Middle frontal gyrus (tissue), 1 donor: Measurements from ENCODE around the gene APOL6.

Experiments
- DNase-seq: peaks from one replicate; pipeline ENCODE4 v3.0.0-alpha.2; 2015; ENCODE audit warnings: low spot score; ENCODE audit errors: extremely low spot score

The APOL6 gene, protein sequence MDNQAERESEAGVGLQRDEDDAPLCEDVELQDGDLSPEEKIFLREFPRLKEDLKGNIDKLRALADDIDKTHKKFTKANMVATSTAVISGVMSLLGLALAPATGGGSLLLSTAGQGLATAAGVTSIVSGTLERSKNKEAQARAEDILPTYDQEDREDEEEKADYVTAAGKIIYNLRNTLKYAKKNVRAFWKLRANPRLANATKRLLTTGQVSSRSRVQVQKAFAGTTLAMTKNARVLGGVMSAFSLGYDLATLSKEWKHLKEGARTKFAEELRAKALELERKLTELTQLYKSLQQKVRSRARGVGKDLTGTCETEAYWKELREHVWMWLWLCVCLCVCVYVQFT

DNA sequence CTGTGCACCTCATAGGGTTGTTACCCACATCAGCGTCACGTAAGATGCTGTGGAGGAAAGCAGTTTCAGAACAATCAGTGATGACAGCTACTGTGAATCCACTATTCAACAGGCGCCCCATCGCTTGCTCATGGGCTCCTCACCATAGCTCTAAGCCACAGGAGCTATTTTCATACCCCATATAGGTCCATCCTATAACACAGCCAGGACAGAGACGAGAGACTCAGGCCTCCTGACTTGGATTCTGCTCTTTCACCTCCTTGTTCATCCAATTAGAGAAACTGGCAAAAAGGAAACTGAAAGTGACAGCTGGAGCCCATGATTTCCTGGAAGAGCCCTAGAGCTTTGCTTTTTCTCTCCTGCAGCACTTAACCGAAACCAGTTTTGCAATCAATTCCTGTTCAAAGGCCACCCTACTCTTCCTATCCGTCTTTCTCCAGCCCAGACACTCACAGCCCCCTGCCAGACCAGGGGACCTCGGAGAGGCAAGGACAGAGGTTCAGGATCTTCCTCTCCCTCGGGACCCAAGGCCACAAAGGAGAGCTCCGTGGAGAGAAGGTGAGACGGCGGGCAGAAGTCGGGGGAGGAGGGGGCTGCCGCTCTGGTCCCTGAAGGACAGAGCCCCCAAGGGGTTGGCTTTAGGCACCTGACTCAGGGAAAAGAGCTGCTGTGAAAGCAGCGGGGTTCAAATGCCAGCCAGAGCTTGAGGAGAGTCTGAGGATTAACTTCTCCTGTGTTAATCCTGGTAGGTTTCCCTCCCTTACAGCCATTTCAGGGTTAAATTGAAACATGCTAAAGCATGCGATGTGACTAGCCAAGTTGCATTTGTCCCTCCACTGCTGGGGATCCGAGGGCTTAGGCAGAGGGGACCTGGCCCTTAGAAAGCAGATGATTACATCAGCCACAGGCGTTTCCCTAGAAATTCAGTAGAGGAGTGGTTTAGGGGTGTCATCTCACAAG is at the start of gene APOL6:
TSS of gene APOL6 (plus strand) at position 381 of the 960 bp plus-strand sequence. CDS start 7,980 bp downstream, outside the sequence.
- DNase-seq = no peak

DNA sequence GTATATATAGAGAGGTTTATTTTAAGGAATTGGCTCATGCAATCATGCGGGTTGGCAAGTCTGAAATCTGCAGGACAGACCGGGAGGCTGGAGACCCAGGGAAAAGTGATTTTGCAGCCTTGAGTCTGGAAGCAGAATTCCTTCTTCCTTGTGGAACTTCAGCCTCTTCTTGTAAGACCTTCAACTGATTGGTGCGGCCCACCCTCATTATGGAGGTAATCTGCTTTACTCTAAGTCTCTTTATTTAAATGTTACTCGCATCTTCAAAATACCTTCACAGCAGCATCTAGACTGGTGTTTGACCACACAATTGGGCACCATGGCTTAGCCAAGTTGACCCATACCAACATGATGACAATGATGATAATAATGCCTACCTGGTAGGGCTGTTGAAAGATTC is 48.9 kb upstream of the APOL6 start:
- DNase-seq = no peak

DNA sequence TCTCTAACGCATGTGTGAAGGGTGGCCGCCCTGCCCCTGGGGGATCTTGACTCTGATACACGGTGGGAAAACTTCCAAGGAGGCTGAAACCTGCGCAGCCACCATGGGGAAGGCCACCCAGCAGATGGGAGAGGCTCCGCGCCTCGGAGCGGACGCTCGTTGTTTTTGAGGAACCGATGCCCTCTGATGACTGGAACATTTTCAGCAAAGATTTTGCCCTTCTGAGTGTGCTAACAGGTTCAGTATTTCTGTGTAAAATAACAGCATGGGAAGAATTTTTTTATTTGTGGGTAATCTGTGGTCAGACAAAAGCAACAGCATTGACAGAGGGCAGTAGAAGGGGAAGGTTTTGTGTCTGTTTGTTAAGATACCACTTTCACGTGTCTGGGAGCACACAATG is 47.8 kb upstream of the APOL6 start:
- no peak for DNase-seq

DNA sequence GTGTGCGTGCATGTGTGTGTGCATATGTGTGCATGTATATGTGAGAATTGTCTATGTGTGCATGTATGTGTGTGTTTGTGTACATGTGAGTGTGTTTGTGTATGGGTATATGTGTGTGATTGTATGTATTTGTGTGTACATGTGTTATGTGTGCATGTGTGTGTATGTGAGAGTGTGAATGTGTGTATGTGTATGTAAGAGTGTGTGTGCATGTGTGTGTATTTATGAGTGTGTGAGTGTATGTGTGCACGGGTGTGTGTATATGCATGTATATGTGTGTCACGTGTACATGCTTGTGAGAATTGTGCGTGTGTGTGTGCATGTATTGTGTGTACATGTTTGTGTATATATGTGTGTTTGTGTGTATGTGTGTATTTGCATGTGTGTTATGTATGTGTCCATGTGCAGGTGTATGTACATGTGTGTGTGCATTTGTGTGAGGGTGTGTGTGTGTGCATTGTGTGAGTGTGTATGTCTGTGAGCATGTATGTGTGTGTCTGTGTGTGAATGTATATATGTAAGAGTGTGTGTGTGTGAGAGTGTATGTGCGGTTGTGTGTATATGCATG is 47.1 kb upstream of the APOL6 start:
- DNase-seq = no peak

DNA sequence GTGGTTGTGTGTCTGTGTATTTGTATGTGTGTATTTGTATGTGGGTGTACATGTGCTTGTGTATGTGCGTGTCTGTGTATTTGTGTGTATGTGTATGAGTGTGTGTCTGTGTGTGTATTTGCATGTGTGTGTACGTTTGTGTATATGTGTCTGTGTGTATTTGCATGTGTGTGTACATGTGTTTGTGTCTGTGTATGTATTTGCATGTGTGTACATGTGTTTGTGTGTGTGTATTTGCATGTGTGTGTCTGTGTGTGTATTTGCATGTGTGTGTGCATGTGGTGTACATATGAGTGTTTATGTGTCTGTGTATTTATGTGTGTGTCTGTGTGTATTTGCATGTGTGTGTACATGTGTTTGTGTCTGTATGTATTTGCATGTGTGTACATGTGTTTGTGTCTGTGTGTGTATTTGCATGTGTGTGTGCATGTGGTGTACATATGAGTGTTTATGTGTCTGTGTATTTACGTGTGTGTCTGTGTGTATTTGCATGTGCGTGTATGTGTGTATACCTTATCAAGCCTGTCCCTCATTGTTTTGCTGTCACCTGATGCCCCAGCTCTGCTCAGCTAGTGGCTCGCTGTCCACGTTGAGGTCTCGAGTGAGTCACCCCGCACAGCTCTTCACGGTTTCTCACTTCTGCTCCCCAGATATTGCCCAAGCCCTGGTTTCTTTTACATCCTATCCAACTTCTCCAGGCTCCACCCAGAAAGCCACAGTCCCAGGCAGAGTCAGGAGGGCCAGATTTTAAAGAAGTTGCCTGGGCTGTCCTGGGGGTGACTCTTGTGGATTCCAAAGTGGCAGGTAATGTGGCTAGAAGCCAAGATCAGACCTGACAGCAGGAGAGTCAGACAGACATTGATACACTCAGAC is 46.3 kb upstream of the APOL6 start:
- no peak for DNase-seq

DNA sequence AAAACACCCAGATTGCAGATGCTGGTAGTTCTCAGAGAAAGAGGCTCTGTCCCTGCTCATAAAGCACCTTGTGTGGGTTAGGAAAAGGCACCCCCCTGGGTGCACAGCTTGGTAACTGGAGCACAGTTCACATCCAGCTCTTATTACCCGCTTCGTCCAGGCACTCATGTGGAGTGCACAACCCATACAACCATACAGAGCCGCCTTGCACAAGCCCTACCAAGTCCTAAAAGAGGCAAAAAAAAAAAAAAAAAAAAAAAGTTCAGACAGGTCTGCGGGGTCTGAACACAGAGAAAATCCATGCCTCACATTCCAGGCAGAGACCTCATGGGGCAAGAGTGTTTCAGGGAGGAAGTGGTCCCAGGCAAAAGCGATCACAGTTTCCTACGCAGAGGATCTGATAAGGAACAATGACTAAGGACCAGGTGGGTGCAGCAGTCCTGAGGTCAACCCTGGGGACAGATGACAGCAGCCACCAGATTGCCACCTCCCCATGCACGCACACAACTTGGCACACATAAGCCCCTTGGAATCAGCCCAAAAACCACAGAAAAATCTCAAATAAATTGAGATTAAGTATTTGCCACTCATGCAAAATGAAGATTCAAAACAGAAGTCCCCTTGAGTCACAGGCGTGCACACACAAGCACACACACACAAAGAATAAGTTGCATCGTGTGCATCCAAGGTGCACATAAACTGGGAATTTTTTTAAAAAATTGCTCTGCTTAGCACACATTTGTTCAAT is 43.5 kb upstream of the APOL6 start:
- no peak for DNase-seq

DNA sequence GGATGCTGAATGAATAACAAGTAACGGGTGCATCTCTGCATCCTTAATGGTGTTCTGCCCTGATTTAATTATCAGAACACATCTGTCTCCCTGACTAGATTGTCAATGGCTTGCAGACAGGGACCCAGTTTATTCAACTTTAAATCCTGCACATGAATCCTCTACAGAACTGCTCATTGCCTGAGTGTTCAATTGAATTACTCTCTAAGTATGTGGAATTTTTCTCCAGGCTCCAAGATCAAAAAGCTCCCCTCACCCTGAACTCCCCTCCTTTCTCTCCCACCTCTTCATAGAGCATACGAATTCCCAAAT is 42.9 kb upstream of the APOL6 start:
- no peak for DNase-seq

DNA sequence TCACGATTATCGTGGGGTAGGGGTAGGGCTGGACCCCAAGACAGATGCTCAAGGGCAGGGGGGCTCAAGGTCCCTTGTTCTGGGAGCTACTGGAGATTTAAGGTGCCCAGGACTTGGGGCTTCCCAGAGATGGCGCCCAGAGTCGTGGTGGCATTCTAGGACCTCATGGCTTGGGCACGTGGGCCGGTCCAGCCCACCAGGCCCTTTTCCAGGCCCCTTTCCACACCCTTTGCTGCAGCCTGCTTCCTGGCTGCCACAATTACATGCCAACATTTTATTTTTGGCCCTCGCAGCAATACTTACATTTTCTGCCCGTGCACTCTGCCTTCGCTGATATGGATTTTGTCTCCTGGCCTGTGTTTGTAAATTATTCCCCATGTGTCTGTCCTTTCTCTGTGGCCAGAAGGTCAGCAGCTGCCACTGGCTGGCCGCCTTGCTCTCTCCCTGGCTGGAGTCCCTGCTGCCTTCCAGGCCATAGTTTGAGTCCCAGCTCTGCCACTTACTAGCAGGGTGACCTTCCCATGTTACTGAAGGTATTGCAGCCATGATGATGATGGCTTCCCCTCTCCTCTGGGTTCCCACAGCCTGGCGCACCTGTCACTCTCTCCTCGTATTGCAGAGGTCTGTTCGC is 42.3 kb upstream of the APOL6 start:
- no peak for DNase-seq

DNA sequence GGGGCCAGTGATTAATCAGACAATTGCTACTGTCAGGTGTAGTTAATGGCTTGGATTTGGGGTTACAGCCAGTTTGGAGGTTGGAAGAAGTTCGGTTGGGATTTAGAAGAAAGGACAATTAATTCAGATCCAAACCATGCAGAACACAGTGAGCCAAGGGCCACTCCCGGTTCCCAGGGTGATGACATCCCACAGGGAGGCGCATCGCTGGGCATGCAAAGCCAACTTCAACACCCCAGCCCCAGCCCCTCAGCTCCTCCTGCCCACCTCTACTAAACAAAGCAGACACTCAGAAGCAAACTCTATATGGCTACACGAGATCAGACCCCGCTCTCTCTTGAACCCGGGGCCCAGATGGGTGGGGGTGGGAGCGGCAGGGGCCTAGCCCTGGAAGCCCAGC is 41.3 kb upstream of the APOL6 start:
- DNase-seq = no peak

DNA sequence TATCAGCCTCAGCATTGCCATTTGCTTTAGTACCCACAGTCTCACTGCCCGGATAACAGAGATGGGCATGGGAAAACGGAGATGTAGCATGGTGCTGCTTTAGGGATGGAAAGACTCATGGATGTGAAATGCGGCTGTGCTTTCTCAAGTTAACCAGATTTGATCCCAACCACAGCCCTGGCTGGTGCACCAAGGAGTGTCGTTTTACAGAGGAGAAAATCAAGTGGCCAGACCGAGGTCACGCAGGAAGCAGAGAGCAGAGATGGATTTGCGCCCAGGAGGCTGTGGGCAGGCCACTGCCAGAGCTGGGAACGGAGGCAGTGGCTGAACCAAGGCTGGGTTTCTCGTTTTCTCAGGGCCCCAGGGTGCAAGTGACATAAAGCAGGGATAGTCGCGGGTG is 40.2 kb upstream of the APOL6 start:
- DNase-seq = no peak

DNA sequence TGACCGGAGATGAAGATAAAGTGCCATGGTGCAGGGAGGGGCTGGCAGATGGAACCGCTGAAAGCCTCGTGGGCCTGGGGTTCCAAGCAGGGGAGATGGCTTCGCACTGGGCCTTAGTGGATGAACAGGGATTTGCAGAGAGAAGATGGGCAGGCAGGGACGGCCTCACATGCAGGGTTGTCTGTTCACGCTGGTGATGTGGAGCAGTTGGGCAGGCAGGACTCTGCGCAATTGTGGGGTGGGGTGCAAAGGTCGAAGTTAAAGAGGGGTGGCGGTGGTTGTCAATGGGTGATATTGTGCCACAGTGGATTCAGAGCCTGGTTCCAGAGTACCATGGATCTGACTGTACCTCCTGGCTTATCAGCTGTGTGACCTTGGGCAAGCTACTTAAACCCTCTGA is 39.0 kb upstream of the APOL6 start:
- DNase-seq = no peak

DNA sequence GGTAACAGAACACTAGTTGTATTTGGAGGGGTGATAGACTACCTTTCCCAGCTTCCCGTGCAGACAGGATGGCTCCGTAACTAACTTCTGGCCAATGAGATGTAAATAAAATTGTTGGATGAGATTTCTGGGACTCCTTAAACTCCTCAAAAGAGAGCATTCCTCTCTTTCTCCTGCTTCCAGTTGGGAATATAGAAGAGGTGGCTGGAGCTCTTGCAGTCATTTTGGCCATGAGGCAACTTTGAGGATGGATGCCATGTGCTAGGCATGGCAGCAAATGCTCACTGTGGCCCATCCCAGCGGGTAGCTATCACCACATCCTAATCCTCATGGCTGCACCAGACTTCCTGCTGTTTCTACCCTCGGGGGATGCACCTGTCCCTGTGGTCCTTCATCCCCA is 38.5 kb upstream of the APOL6 start:
- DNase-seq = no peak

DNA sequence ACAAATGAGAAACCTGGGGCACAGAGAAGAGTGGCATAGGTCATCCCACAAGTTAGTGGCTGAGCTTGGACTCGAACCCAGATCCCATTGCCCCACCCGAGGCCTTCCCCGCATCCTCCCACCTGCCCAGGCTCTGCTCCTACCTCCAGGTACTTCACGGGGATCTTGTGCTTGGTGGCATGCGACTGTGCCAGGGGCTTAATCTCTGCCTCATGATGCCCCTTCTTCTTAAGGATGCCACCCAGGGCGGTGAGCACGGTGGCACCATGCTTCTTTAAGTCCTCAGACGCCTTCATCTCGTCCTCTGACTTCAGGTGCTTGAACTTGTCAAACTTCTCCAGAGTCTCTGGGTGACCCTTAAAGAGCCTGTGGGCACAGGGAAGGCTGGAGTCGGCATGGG is 37.5 kb upstream of the APOL6 start:
- no peak for DNase-seq

DNA sequence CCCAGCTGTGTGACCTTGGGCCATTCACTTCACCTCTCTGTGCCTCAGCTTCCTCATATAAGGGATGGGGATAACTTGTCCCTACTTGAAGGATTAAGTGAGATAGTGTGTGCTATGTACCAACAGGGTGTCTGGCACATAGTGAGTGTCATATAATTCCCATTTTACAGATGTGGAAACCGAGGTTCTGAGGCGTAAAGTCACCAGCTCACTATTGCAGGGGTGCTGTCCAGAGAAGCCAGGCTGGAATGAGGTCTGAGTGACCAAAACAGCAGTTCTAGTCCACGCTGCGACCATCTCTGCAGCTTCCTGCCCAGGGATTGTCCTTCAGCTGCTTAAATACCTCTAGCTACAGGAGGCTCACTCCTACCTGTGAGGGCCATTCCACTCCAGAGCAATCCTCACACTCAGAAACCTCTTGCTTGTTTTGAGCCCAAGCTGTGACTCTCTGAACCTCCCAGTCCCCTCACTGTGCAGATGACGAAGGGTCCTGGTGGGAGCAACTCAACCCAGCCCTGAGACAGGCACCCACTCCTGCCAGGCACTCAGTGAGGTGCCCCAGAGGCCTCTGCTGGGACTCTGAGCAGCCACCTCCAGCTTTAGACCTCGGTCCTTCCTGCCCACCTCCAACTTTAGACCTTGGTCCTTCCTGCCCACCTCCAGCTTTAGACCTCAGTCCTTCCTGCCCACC is 36.9 kb upstream of the APOL6 start:
- no peak for DNase-seq

DNA sequence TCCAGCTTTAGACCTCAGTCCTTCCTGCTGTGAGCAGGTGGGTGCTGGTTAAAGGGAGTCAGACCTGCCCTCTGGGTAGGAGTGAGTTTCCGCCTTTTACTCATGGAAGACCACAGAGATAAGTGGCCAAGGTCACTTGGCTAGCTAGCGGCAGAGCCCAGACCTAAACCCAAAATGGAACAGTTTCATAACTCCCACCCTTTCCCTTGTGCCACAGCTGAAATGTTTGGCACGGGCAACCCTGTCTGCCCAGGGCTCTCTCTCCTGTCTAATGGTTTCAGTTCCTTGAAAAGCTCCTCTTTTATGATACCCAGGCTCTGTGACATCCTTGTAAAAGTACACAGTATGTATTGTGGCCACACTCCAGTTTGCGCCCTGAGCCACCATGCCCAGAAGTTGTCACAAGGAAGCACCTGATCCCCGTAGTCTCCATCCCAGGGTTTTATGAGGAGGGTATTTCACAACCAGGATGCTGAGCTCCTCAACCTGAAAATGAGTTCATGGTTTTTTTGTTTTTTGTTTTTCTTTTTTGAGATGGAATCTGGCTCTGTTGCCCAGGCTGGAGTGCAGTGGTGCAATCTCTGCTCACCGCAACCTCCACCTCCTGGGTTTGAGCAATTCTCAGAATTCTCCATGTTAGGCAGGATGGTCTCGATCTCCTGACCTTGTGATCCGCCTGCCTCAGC is 36.2 kb upstream of the APOL6 start:
- DNase-seq = no peak

DNA sequence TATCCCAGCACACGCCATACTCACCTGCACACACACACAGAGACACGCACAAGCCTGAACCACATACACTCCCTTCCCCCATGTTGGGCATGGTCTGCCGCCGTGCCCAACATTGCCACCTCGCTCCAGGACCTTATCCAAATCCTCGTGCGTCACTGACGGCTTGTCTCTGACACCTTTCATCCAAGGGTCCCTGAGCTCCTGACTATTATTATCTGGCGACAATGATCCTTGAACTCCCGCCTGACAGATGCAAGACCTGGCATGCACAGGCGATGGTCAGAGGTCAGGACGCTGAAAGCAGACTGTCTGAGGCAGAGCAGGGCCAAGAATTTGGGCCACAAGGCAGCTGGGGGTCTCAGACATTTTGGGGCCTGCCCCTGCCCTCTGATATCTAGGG is 35.3 kb upstream of the APOL6 start:
- DNase-seq = no peak

DNA sequence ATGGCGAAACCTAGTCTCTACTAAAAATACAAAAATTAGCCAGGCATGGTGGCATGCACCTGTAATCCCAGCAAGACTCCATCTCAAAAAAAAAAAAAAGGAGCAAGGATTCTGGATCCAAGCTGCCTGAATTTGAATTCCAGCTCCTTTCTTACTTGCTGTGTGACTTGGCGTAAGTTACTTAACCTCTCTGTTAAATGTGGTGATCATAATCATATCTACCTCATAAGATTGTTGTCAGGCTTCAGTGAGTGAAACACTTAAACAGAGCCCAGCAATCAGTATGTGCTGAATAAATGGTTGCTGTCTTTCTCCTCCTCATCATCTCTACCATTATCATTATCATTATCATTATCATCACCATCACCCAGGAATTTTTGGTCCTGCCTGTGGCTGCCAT is 33.8 kb upstream of the APOL6 start:
- no peak for DNase-seq

DNA sequence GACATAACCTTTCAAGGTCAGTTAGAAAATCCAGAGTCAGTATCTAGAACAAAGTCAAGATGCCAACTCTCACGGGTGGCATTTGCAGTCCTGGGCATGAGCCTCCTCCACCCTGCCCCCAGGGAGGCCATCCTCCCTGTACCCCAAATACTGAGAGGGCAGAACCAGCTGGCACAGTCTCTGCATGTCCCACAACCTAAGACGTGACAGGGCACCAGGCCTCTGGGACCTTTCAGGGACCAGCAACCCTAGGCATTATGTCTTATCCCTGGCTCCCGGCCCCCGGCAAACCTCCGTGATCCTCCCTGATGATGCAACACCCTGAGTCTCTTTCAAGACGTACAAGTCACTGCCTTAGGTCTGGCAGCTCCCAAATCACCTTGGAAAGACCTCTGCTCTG is 33.1 kb upstream of the APOL6 start:
- no peak for DNase-seq

DNA sequence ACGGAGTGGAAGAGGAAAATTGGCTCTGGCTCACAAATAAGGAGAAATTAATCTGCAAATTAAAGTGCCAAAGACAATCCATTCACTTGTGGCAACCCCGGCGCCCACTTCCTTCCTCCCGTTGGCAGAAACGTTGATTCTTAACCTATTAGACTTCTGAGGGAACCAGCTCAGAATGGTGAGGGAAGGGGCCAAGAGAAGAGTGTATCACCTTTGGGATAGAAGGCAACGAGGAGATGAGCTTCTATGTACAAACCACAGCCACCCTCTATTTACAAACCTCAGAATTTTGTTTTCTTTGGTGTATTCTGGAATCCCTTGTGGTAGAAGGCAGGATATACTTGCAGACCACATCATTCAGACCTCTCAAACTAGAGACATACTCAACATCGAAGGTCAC is 32.2 kb upstream of the APOL6 start:
- no peak for DNase-seq
